Hematopoietic multipotent progenitor cell treated with erythropoietin and hydrocortisone succinate and interleukin-3 and kit ligand, for 8 days (in vitro differentiated cells): ENCODE measurements around the gene EIF4EBP2.

Source experiments
- DNase-seq: peaks from one replicate; pipeline ENCODE4 v3.0.0-alpha.2; 2015

The EIF4EBP2 gene

GRCh38 chr10:70462349-70462984 lies 58.5 kb downstream of the EIF4EBP2 start:
- DNase-seq = peak; percentile 31

- DNase-seq = no peak
These were observed 61.3 kb downstream of the EIF4EBP2 start for GRCh38 chr10:70465278-70465677.

- no peak for DNase-seq
These were observed 61.9 kb downstream of the EIF4EBP2 start for GRCh38 chr10:70465832-70466231.

GRCh38 chr10:70466951-70467350 lies 63.0 kb downstream of the EIF4EBP2 start:
- DNase-seq = no peak

- DNase-seq = no peak
These were observed 69.0 kb downstream of the EIF4EBP2 start for GRCh38 chr10:70472799-70473454.

GRCh38 chr10:70474780-70475179 lies 70.8 kb downstream of the EIF4EBP2 start:
- no peak for DNase-seq

GRCh38 chr10:70475661-70476060 lies 71.7 kb downstream of the EIF4EBP2 start:
- DNase-seq = no peak

- no peak for DNase-seq
These were observed 72.5 kb downstream of the EIF4EBP2 start for GRCh38 chr10:70476249-70477035.

GRCh38 chr10:70477661-70478162 lies 73.8 kb downstream of the EIF4EBP2 start:
- peak; percentile 27 for DNase-seq
